HG03025 (cell line): ENCODE data around the gene PXDC1.
"Not testable (repeated sequence)": the region's sequence is repeated elsewhere in the genome, so short reads cannot be mapped to it uniquely, and the experiment has no call there.

Experiments used
- ATAC-seq: cut with Tn5 transposase; IDR thresholded peaks from one replicate; pipeline ENCODE4 v1.9.1; 2021; ENCODE audit warnings: mild to moderate bottlenecking, moderate library complexity; ENCODE audit not compliant: unreplicated experiment, low FRiP score

Gene PXDC1

GRCh38 chr6:3784423-3784822 lies 32.9 kb upstream of the PXDC1 start:
- no peak for ATAC-seq

- ATAC-seq, result no peak
Observed at GRCh38 chr6:3782876-3783832, 31.6 kb upstream of the PXDC1 start.

GRCh38 chr6:3781504-3781903 lies 30.0 kb upstream of the PXDC1 start:
- no peak for ATAC-seq

GRCh38 chr6:3779574-3779849 lies 28.0 kb upstream of the PXDC1 start:
- no peak for ATAC-seq

GRCh38 chr6:3778701-3779573 lies 27.4 kb upstream of the PXDC1 start:
- ATAC-seq, result no peak

GRCh38 chr6:3777730-3778461 lies 26.4 kb upstream of the PXDC1 start:
- no peak for ATAC-seq

- no peak for ATAC-seq
Observed at GRCh38 chr6:3776881-3777507, 25.5 kb upstream of the PXDC1 start.

- no peak for ATAC-seq
Observed at GRCh38 chr6:3775847-3776246, 24.3 kb upstream of the PXDC1 start.

GRCh38 chr6:3775386-3775785 lies 23.9 kb upstream of the PXDC1 start:
- no peak for ATAC-seq

GRCh38 chr6:3773678-3774298 lies 22.3 kb upstream of the PXDC1 start:
- no peak for ATAC-seq

GRCh38 chr6:3772127-3772999 lies 20.9 kb upstream of the PXDC1 start:
- ATAC-seq, result not testable (repeated sequence)

- no peak for ATAC-seq
Observed at GRCh38 chr6:3771407-3772011, 20.0 kb upstream of the PXDC1 start.

GRCh38 chr6:3770023-3770720 lies 18.7 kb upstream of the PXDC1 start:
- ATAC-seq, result no peak

GRCh38 chr6:3769610-3770009 lies 18.1 kb upstream of the PXDC1 start:
- no peak for ATAC-seq

- ATAC-seq, result no peak
Observed at GRCh38 chr6:3768502-3768901, 17.0 kb upstream of the PXDC1 start.

- not testable (repeated sequence) for ATAC-seq
Observed at GRCh38 chr6:3767483-3767882, 16.0 kb upstream of the PXDC1 start.

- no peak for ATAC-seq
Observed at GRCh38 chr6:3766214-3766613, 14.7 kb upstream of the PXDC1 start.

GRCh38 chr6:3765415-3765814 lies 13.9 kb upstream of the PXDC1 start:
- ATAC-seq, result no peak
